Brain microvascular endothelial cell (primary cell): ENCODE data around the gene AFF3.

Source experiments
- DNase-seq: peaks from one replicate; pipeline ENCODE4 v3.0.0-alpha.2; 2020
- H3K27ac ChIP-seq: fragments of 250-450 bp; sonication (Bioruptor Pico); 2 replicates; pipeline ENCODE4 v1.5.1; 2020; ENCODE audit warnings: mild to moderate bottlenecking, moderate library complexity
- H3K27me3 ChIP-seq: fragments of 250-450 bp; sonication (Bioruptor Pico); replicated peaks from 2 replicates; pipeline ENCODE4 v1.5.1; 2020; ENCODE audit warnings: mild to moderate bottlenecking
- H3K36me3 ChIP-seq: fragments of 250-450 bp; sonication (Bioruptor Pico); replicated peaks from 2 replicates; pipeline ENCODE4 v1.5.1; 2020; ENCODE audit warnings: mild to moderate bottlenecking
- H3K4me3 ChIP-seq: 2 replicates; pipeline ENCODE4 v1.5.1; 2011; ENCODE audit warnings: low read depth, mild to moderate bottlenecking, control low read depth, low read length, moderate library complexity
- CTCF ChIP-seq: IDR thresholded peaks from 2 replicates; pipeline ENCODE4 v1.5.1; 2011; ENCODE audit warnings: low read depth, mild to moderate bottlenecking, moderate library complexity, low read length, control low read depth, inconsistent platforms; ENCODE audit errors: missing control alignments
- in situ Hi-C: cut with HindIII; loops from 2 replicates; pipeline ENCODE4 v1.10.0; 2017; ENCODE audit warnings: low sequenced_read_pairs, low pct_ligation_motif_present

The AFF3 gene

GRCh38 chr2:100042562-100042961, 99.8 kb downstream of the AFF3 start:
- in situ Hi-C loops = no loop called here
- Histone ChIP-seq H3K36me3 (no peaks in the 10 kb centered on the region), H3K4me3 (no peak overlapping the region), H3K27me3 (no peaks in the 10 kb centered on the region), H3K27ac (no peak overlapping the region)
- no peak for TF ChIP-seq CTCF
- DNase-seq = no peak

- Histone ChIP-seq H3K27me3 (no peaks in the 10 kb centered on the region), H3K4me3 (no peak overlapping the region), H3K27ac (no peak overlapping the region), H3K36me3 (no peaks in the 10 kb centered on the region)
- DNase-seq = no peak
- in situ Hi-C loops = no loop called here
- no peak for TF ChIP-seq CTCF
Measured at GRCh38 chr2:100041946-100042345, 100.4 kb downstream of the AFF3 start.

- DNase-seq = no peak
- in situ Hi-C loops = no loop called here
- Histone ChIP-seq H3K27me3 (no peaks in the 10 kb centered on the region), H3K4me3 (no peak overlapping the region), H3K27ac (no peak overlapping the region), H3K36me3 (no peaks in the 10 kb centered on the region)
- TF ChIP-seq CTCF = no peak
Measured at GRCh38 chr2:100041385-100041784, 101.0 kb downstream of the AFF3 start.

- in situ Hi-C loops = no loop called here
- H3K36me3 ChIP-seq = no peaks in the 10 kb centered on the region
- H3K27ac ChIP-seq = no peak overlapping the region
- no peaks in the 10 kb centered on the region for H3K27me3 ChIP-seq
- no peak for TF ChIP-seq CTCF
- no peak for DNase-seq
- H3K4me3 ChIP-seq = no peak overlapping the region
Measured at GRCh38 chr2:100040906-100041305, 101.5 kb downstream of the AFF3 start.

- Histone ChIP-seq H3K4me3 (no peak overlapping the region), H3K27ac (no peak overlapping the region), H3K27me3 (no peaks in the 10 kb centered on the region), H3K36me3 (no peaks in the 10 kb centered on the region)
- DNase-seq = no peak
- in situ Hi-C loops = no loop called here
- TF ChIP-seq CTCF = no peak
Measured at GRCh38 chr2:100039291-100039980, 103.0 kb downstream of the AFF3 start.

- H3K27me3 ChIP-seq = no peaks in the 10 kb centered on the region
- in situ Hi-C loops = no loop called here
- DNase-seq = no peak
- H3K4me3 ChIP-seq = no peak overlapping the region
- TF ChIP-seq CTCF = no peak
- H3K36me3 ChIP-seq = no peaks in the 10 kb centered on the region
- H3K27ac ChIP-seq = no peak overlapping the region
Measured at GRCh38 chr2:100038011-100038410, 104.4 kb downstream of the AFF3 start.
